ENCODE data around the gene FAM110D.
A peak's percentile ranks its signal among the peaks of the same experiment; 100 is the strongest.

FAM110D gene

GRCh38 chr1:26160527-26161414, 1.9 kb downstream of the FAM110D start:
- Histone ChIP-seq H3K4me3 (ENCODE audit: low read length, poor library complexity, severe bottlenecking) (peak overlapping the region; percentile 76), H3K9ac (ENCODE audit: low read depth, low read length, poor library complexity, severe bottlenecking) (peak overlapping the region; percentile 90)

GRCh38 chr1:26161415-26162219, 2.7 kb downstream of the FAM110D start:
- H3K79me2 ChIP-seq (ENCODE audit: insufficient read depth, low read length), result peaks cover 32% of the 10 kb centered on the region
- H3K4me3 ChIP-seq (ENCODE audit: low read length, poor library complexity, severe bottlenecking), result peak overlapping the region; percentile 76
- no peaks in the 10 kb centered on the region for H3K27me3 ChIP-seq (ENCODE audit: insufficient read depth, low read length, poor library complexity, severe bottlenecking)
- peak overlapping the region; percentile 88 for H2AFZ ChIP-seq (ENCODE audit: low read length)
- H3K9me2 ChIP-seq (replicated peaks; ENCODE audit: low read depth, low read length), result no peaks in the 10 kb centered on the region
- peak overlapping the region; percentile 98 for H3K4me2 ChIP-seq (ENCODE audit: low read depth, low read length, poor library complexity, severe bottlenecking)
- no peaks in the 10 kb centered on the region for H3F3A ChIP-seq (ENCODE audit: low read depth)
- no peaks in the 10 kb centered on the region for H4K20me1 ChIP-seq (ENCODE audit: insufficient read depth, low read length, poor library complexity, severe bottlenecking)
- TF ChIP-seq CTCF (conservative IDR thresholded peaks at IDR 0.05; ENCODE audit: low read length) (peak; percentile 22; the same call in 1 of the 2 replicates), EZH2phosphoT487 (IDR thresholded peaks at IDR 0.05; ENCODE audit: borderline replicate concordance) (no peak)
- H3K36me3 ChIP-seq (ENCODE audit: insufficient read depth, low read length), result no peaks in the 10 kb centered on the region
- H3K4me1 ChIP-seq (ENCODE audit: insufficient read depth, low read length, poor library complexity, severe bottlenecking), result peaks cover 46% of the 10 kb centered on the region
- H3K9me3 ChIP-seq (ENCODE audit: insufficient read depth, low read depth, low read length), result no peaks in the 10 kb centered on the region
- H3K9ac ChIP-seq (ENCODE audit: low read depth, low read length, poor library complexity, severe bottlenecking), result peak overlapping the region; percentile 90

More at GRCh38 chr1:26160527-26161414, 1.9 kb downstream of the FAM110D start:
- Histone ChIP-seq H2AFZ (ENCODE audit: low read length) (peak overlapping the region; percentile 88), H3K9me3 (ENCODE audit: insufficient read depth, low read depth, low read length) (no peaks in the 10 kb centered on the region), H3K9me2 (replicated peaks; ENCODE audit: low read depth, low read length) (no peaks in the 10 kb centered on the region), H3K36me3 (ENCODE audit: insufficient read depth, low read length) (no peaks in the 10 kb centered on the region), H3K4me1 (ENCODE audit: insufficient read depth, low read length, poor library complexity, severe bottlenecking) (peaks cover 55% of the 10 kb centered on the region), H3K27me3 (ENCODE audit: insufficient read depth, low read length, poor library complexity, severe bottlenecking) (no peaks in the 10 kb centered on the region), H3K79me2 (ENCODE audit: insufficient read depth, low read length) (peaks cover 32% of the 10 kb centered on the region), H3K4me2 (ENCODE audit: low read depth, low read length, poor library complexity, severe bottlenecking) (peak overlapping the region; percentile 98), H3F3A (ENCODE audit: low read depth) (no peaks in the 10 kb centered on the region), H4K20me1 (ENCODE audit: insufficient read depth, low read length, poor library complexity, severe bottlenecking) (no peaks in the 10 kb centered on the region)
- TF ChIP-seq EZH2phosphoT487 (IDR thresholded peaks at IDR 0.05; ENCODE audit: borderline replicate concordance) (no peak), CTCF (conservative IDR thresholded peaks at IDR 0.05; ENCODE audit: low read length) (no peak)

- peak overlapping the region; percentile 76 for H3K4me3 ChIP-seq (ENCODE audit: low read length, poor library complexity, severe bottlenecking)
- peaks cover 44% of the 10 kb centered on the region for H3K4me1 ChIP-seq (ENCODE audit: insufficient read depth, low read length, poor library complexity, severe bottlenecking)
- peak overlapping the region; percentile 88; the same call in 1 of the 2 replicates for H2AFZ ChIP-seq (ENCODE audit: low read length)
- peak overlapping the region; percentile 90 for H3K9ac ChIP-seq (ENCODE audit: low read depth, low read length, poor library complexity, severe bottlenecking)
- no peaks in the 10 kb centered on the region for H3F3A ChIP-seq (ENCODE audit: low read depth)
- H3K79me2 ChIP-seq (ENCODE audit: insufficient read depth, low read length), result peaks cover 32% of the 10 kb centered on the region
- no peaks in the 10 kb centered on the region for H4K20me1 ChIP-seq (ENCODE audit: insufficient read depth, low read length, poor library complexity, severe bottlenecking)
- H3K4me2 ChIP-seq (ENCODE audit: low read depth, low read length, poor library complexity, severe bottlenecking), result peak overlapping the region; percentile 98
- H3K9me2 ChIP-seq (replicated peaks; ENCODE audit: low read depth, low read length), result no peaks in the 10 kb centered on the region
- no peaks in the 10 kb centered on the region for H3K27me3 ChIP-seq (ENCODE audit: insufficient read depth, low read length, poor library complexity, severe bottlenecking)
- no peaks in the 10 kb centered on the region for H3K9me3 ChIP-seq (ENCODE audit: insufficient read depth, low read depth, low read length)
- TF ChIP-seq EZH2phosphoT487 (IDR thresholded peaks at IDR 0.05; ENCODE audit: borderline replicate concordance), result no peak
- no peak for TF ChIP-seq CTCF (conservative IDR thresholded peaks at IDR 0.05; ENCODE audit: low read length)
- no peaks in the 10 kb centered on the region for H3K36me3 ChIP-seq (ENCODE audit: insufficient read depth, low read length)
Measured at GRCh38 chr1:26162220-26162709, 3.4 kb downstream of the FAM110D start.

Measured in Loucy (cell line).